Astrocyte of the spinal cord (primary cell): ENCODE data around the gene ABCB9.
A peak's percentile ranks its signal among the peaks of the same experiment; 100 is the strongest.

Experiments used
- DNase-seq: peaks from one replicate; pipeline ENCODE4 v3.0.0; 2011; ENCODE audit warnings: low read depth, low spot score
- H3K4me3 ChIP-seq: 2 replicates; pipeline ENCODE4 v1.5.1; 2011; ENCODE audit warnings: low read depth, mild to moderate bottlenecking, low read length, moderate library complexity
- CTCF ChIP-seq: IDR thresholded peaks from 2 replicates; pipeline ENCODE4 v1.5.1; 2012; ENCODE audit warnings: low read depth, mild to moderate bottlenecking, low read length, inconsistent platforms
- in situ Hi-C: cut with HindIII; loops from 2 replicates; pipeline ENCODE4 v1.10.0; 2017; ENCODE audit warnings: low sequenced_read_pairs

ABCB9 gene

DNA sequence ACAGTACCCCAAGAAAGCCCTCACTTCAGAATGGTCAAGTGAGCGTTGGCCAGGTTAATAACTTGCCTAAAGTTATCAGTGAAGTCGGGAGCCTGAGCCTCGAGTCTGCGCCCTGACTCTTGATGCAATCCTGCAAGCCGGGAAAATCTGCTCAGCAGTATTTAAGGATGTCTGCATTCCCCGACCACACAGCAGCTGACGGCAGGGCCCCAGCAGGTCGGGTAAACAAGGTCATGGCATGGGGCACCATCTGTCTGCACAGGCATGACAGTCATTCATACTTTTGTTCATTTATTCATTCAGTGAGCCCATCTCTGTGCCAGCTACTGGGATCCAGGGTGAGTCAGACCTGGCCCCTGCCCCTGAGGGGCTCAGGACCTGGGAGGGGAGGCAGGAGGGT, 11.1 kb downstream of the ABCB9 start:
- H3K4me3 ChIP-seq = no peak overlapping the region
- DNase-seq = no peak
- in situ Hi-C loops = no loop called here
- TF ChIP-seq CTCF = no peak

- in situ Hi-C loops = no loop called here
- H3K4me3 ChIP-seq = no peak overlapping the region
- TF ChIP-seq CTCF = peak; percentile 94
- DNase-seq = peak; percentile 62
These were observed 14.0 kb downstream of the ABCB9 start for GRCh38 chr12:122951979-122952892.

DNA sequence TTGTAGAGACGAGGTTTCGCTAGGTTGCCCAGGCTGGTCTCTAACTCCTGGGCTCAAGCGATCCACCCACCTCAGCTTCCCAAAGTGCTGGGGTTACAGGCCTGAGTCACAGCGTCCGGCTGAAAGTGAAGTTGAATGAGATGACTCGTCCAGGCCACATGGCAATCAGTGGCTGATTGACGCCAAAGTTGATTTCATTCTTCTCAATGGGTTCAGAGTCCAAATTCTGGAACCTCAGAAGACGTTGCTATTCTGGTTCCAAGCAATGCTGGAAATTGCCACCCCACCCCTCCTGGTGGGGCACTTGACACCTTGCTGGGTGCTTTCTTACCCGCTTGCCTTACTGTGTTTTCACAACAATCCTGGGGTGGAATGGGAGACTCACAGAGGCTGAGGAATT, 14.9 kb downstream of the ABCB9 start:
- no peak for TF ChIP-seq CTCF
- DNase-seq = peak; percentile 41
- in situ Hi-C loops = no loop called here
- H3K4me3 ChIP-seq = no peak overlapping the region

GRCh38 chr12:122949816-122950675, 16.2 kb downstream of the ABCB9 start:
- H3K4me3 ChIP-seq = no peak overlapping the region
- DNase-seq = no peak
- in situ Hi-C loops = no loop called here
- TF ChIP-seq CTCF = no peak

GRCh38 chr12:122949405-122949804, 16.9 kb downstream of the ABCB9 start:
- no peak for DNase-seq
- no peak for TF ChIP-seq CTCF
- in situ Hi-C loops = no loop called here
- H3K4me3 ChIP-seq = no peak overlapping the region

DNA sequence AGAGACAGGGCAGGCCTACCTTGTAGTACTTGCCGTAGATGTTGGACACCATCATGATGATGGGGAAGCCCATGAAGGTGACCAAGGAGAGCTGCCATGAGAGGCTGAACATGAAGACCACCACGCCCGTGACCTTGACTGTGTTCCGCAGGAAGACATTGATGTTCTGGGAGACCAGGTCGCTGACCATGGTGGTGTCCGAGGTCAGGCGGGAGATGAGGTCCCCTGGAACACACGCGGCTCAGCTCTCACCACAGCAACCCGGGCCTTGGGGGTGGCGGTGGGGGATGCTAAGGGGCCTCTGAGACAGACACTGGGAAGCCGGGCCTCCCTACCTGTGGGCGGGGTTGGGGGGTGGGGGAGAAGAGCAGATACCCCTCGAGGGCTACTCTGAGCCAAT, 17.7 kb downstream of the ABCB9 start:
- in situ Hi-C loops = no loop called here
- DNase-seq = no peak
- no peak for TF ChIP-seq CTCF
- H3K4me3 ChIP-seq = no peak overlapping the region
